ENCODE measurements around the gene HMOX1.
"Not testable (repeated sequence)": the region's sequence is repeated elsewhere in the genome, so short reads cannot be mapped to it uniquely, and the experiment has no call there.

Gene HMOX1

GRCh38 chr22:35380013-35380412, 883 bp upstream of the HMOX1 start:
- no peak for DNase-seq (ENCODE audit: low read depth)

- DNase-seq (ENCODE audit: low read depth), result no peak
Observed at GRCh38 chr22:35381424-35382009, 621 bp downstream of the HMOX1 start.

GRCh38 chr22:35383679-35384071, 2.8 kb downstream of the HMOX1 start:
- no peak for DNase-seq (ENCODE audit: low read depth)

GRCh38 chr22:35384527-35384926, 3.6 kb downstream of the HMOX1 start:
- no peak for DNase-seq (ENCODE audit: low read depth)

GRCh38 chr22:35384975-35385588, 4.2 kb downstream of the HMOX1 start:
- no peak for DNase-seq (ENCODE audit: low read depth)

- DNase-seq (ENCODE audit: low read depth), result no peak
Observed at GRCh38 chr22:35386670-35387288, 5.9 kb downstream of the HMOX1 start.

GRCh38 chr22:35390933-35391332, 10.0 kb downstream of the HMOX1 start:
- DNase-seq (ENCODE audit: low read depth), result no peak

GRCh38 chr22:35392357-35392756, 11.5 kb downstream of the HMOX1 start:
- no peak for DNase-seq (ENCODE audit: low read depth)

GRCh38 chr22:35393116-35394010, 12.5 kb downstream of the HMOX1 start:
- no peak for DNase-seq (ENCODE audit: low read depth)

GRCh38 chr22:35394011-35394312, 13.1 kb downstream of the HMOX1 start:
- no peak for DNase-seq (ENCODE audit: low read depth)

GRCh38 chr22:35394810-35395563, 14.1 kb downstream of the HMOX1 start:
- no peak for DNase-seq (ENCODE audit: low read depth)

- DNase-seq (ENCODE audit: low read depth), result not testable (repeated sequence)
Observed at GRCh38 chr22:35396622-35397021, 15.7 kb downstream of the HMOX1 start.

GRCh38 chr22:35397095-35397904, 16.4 kb downstream of the HMOX1 start:
- no peak for DNase-seq (ENCODE audit: low read depth)

- DNase-seq (ENCODE audit: low read depth), result no peak
Observed at GRCh38 chr22:35398591-35398973, 17.7 kb downstream of the HMOX1 start.

GRCh38 chr22:35399114-35399677, 18.3 kb downstream of the HMOX1 start:
- DNase-seq (ENCODE audit: low read depth), result no peak

- peak; percentile 88 for DNase-seq (ENCODE audit: low read depth)
Observed at GRCh38 chr22:35399678-35400500, 19.0 kb downstream of the HMOX1 start, which contains the start of gene MCM5. Gene MCM5 (plus strand): TSS chr22:35400140. CDS start chr22:35400439, 299 bp downstream.

GRCh38 chr22:35400501-35400790, 19.6 kb downstream of the HMOX1 start:
- DNase-seq (ENCODE audit: low read depth), result no peak

GRCh38 chr22:35401863-35402262, 21.0 kb downstream of the HMOX1 start:
- no peak for DNase-seq (ENCODE audit: low read depth)

- DNase-seq (ENCODE audit: low read depth), result no peak
Observed at GRCh38 chr22:35403356-35403755, 22.5 kb downstream of the HMOX1 start.

- DNase-seq (ENCODE audit: low read depth), result no peak
Observed at GRCh38 chr22:35404176-35404575, 23.3 kb downstream of the HMOX1 start.
